ENCODE data around the gene CD302.
"Not testable (repeated sequence)": the region's sequence is repeated elsewhere in the genome, so short reads cannot be mapped to it uniquely, and the experiment has no call there.

The CD302 gene

GRCh38 chr2:159793326-159793725 is 4.7 kb downstream of the CD302 start:
- DNase-seq (ENCODE audit: low read depth in 2 of 2), result no peak

GRCh38 chr2:159792599-159792998 is 5.4 kb downstream of the CD302 start:
- no peak for DNase-seq (ENCODE audit: low read depth in 2 of 2)

GRCh38 chr2:159792036-159792435 is 6.0 kb downstream of the CD302 start:
- no peak for DNase-seq (ENCODE audit: low read depth in 2 of 2)

- no peak for DNase-seq (ENCODE audit: low read depth in 2 of 2)
These were observed 7.7 kb downstream of the CD302 start for GRCh38 chr2:159790323-159790722.

- no peak for DNase-seq (ENCODE audit: low read depth in 2 of 2)
These were observed 9.8 kb downstream of the CD302 start for GRCh38 chr2:159788253-159788652.

- not testable (repeated sequence) for DNase-seq (ENCODE audit: low read depth in 2 of 2)
These were observed 10.4 kb downstream of the CD302 start for GRCh38 chr2:159787647-159788046.

- DNase-seq (ENCODE audit: low read depth in 2 of 2), result no peak
These were observed 11.1 kb downstream of the CD302 start for GRCh38 chr2:159786938-159787337.

GRCh38 chr2:159785195-159785594 is 12.8 kb downstream of the CD302 start:
- DNase-seq (ENCODE audit: low read depth in 2 of 2), result no peak

GRCh38 chr2:159784744-159785143 is 13.3 kb downstream of the CD302 start:
- not testable (repeated sequence) for DNase-seq (ENCODE audit: low read depth in 2 of 2)

GRCh38 chr2:159783556-159783955 is 14.5 kb downstream of the CD302 start:
- DNase-seq (ENCODE audit: low read depth in 2 of 2), result no peak

- no peak for DNase-seq (ENCODE audit: low read depth in 2 of 2)
These were observed 21.7 kb downstream of the CD302 start for GRCh38 chr2:159776321-159776720.

GRCh38 chr2:159775021-159775420 is 23.0 kb downstream of the CD302 start:
- no peak for DNase-seq (ENCODE audit: low read depth in 2 of 2)

GRCh38 chr2:159774370-159774990 is 23.5 kb downstream of the CD302 start:
- no peak for DNase-seq (ENCODE audit: low read depth in 2 of 2)

GRCh38 chr2:159773886-159774285 is 24.1 kb downstream of the CD302 start:
- DNase-seq (ENCODE audit: low read depth in 2 of 2), result no peak

GRCh38 chr2:159773426-159773825 is 24.6 kb downstream of the CD302 start:
- DNase-seq (ENCODE audit: low read depth in 2 of 2), result no peak

GRCh38 chr2:159769147-159769546 is 28.9 kb downstream of the CD302 start:
- DNase-seq (ENCODE audit: low read depth in 2 of 2), result no peak

- no peak for DNase-seq (ENCODE audit: low read depth in 2 of 2)
These were observed 35.9 kb downstream of the CD302 start for GRCh38 chr2:159762075-159762474.

- no peak for DNase-seq (ENCODE audit: low read depth in 2 of 2)
These were observed 37.7 kb downstream of the CD302 start for GRCh38 chr2:159760326-159760725.

GRCh38 chr2:159759577-159759976 is 38.4 kb downstream of the CD302 start:
- DNase-seq (ENCODE audit: low read depth in 2 of 2), result no peak

- no peak for DNase-seq (ENCODE audit: low read depth in 2 of 2)
These were observed 39.3 kb downstream of the CD302 start for GRCh38 chr2:159758686-159759085.

GRCh38 chr2:159758239-159758638 is 39.8 kb downstream of the CD302 start:
- DNase-seq (ENCODE audit: low read depth in 2 of 2), result no peak

GRCh38 chr2:159755788-159756187 is 42.2 kb downstream of the CD302 start:
- peak in 1 of 2 donors; percentile 6 for DNase-seq (ENCODE audit: low read depth in 2 of 2)

- no peak for DNase-seq (ENCODE audit: low read depth in 2 of 2)
These were observed 43.0 kb downstream of the CD302 start for GRCh38 chr2:159755014-159755413.

GRCh38 chr2:159753797-159754196 is 44.2 kb downstream of the CD302 start:
- DNase-seq (ENCODE audit: low read depth in 2 of 2), result no peak
